GM23338 (cell line): ENCODE measurements around the gene MDM2.

Source experiments
- CTCF ChIP-seq, 2 experiments: fragments of 200-600 bp in 1 of 2; sonication (generic) in 1 of 2; conservative IDR thresholded peaks; 2 replicates each; pipeline versions ENCODE4 v1.5.1 to v1.6.1; 2016 to 2017; ENCODE audit warnings: antibody characterized with exemption in 2 of 2, low read depth in 2 of 2, mild to moderate bottlenecking in 2 of 2, moderate library complexity in 1 of 2
- EZH2 ChIP-seq: fragments of 200-600 bp; sonication (generic); IDR thresholded peaks from one replicate; pipeline ENCODE4 v1.8.0; 2017; ENCODE audit warnings: antibody characterized with exemption, mild to moderate bottlenecking, low read depth; ENCODE audit not compliant: unreplicated experiment

- TF ChIP-seq EZH2 (no peak), CTCF (conservative IDR thresholded peaks at IDR 0.05; ENCODE audit: low read depth in 2 of 2) (no peak)
Measured at GRCh38 chr12:68866950-68867349, 59.0 kb downstream of the MDM2 start.
